HCT116 (cell line): ENCODE measurements around the gene OTOA. TPM values are rescaled to one million over a fixed set of nuclear protein-coding genes. Genes with fewer than 3 reads are reported as not detected.

ENCODE experiments used
- ATAC-seq: fragments of 200-7000 bp; cut with Tn5 transposase; 2 replicates; pipeline ENCODE4 v1.9.1; 2020; ENCODE audit warnings: mild to moderate bottlenecking, moderate library complexity
- BruUV-seq: library from RNA; stranded (reverse); fragments of 400-500 nt; replicated peaks from 2 replicates; lab custom pipeline; 2021; lab: Mats Ljungman, UMichigan
- CTCF ChIA-PET: fragments of 300-600 bp; sonication (Branson Sonifier 250); formaldehyde crosslinking; loops from one replicate; lab custom pipeline; 2021; ENCODE audit warnings: antibody characterized with exemption; lab: Charles Lee
- POLR2A ChIA-PET: fragments of 300-600, 350-600 bp; sonication (Branson Sonifier 250); formaldehyde crosslinking; loops from one replicate; lab custom pipeline; 2021; ENCODE audit warnings: antibody characterized with exemption; lab: Charles Lee
- RAD21 ChIA-PET, 2 experiments: fragments of 300-600 bp; sonication (Branson Sonifier 250); formaldehyde crosslinking; loops; one replicate each; lab custom pipeline; 2023; ENCODE audit warnings: low total read pairs in 2 of 2; ENCODE audit not compliant: uncharacterized antibody in 2 of 2, unreplicated experiment in 2 of 2, low non-redundant PET in 1 of 2; lab: Charles Lee
- DNase-seq: peaks from one replicate; pipeline ENCODE4 v3.0.0-alpha.2; 2010; ENCODE audit warnings: low read depth, low spot score
- H2AFZ ChIP-seq: fragments of 200-600 bp; shearing (Covaris generic), sonication (generic); 2 replicates; pipeline ENCODE4 v1.6.1; 2017; ENCODE audit warnings: low read depth, mixed run types, mixed read lengths, antibody characterized with exemption, low read length; ENCODE audit not compliant: poor library complexity, severe bottlenecking
- H3K27ac ChIP-seq: 2 replicates; pipeline ENCODE4 v1.5.1; 2012; ENCODE audit warnings: low read depth, low read length
- H3K27me3 ChIP-seq: fragments of 200-600 bp; sonication (generic); 2 replicates; pipeline ENCODE4 v1.6.1; 2016; ENCODE audit warnings: mixed run types, low read length, mixed read lengths; ENCODE audit not compliant: insufficient read depth
- H3K36me3 ChIP-seq, 2 experiments: fragments of 200-500 bp in 1 of 2; fragments of 200-600 bp in 1 of 2; sonication (Bioruptor generic) in 1 of 2; sonication (generic) in 1 of 2; 2 replicates each; pipeline versions ENCODE4 v1.5.1 to v1.6.1; 2014 to 2016; ENCODE audit warnings: low read length in 2 of 2, inconsistent platforms in 1 of 2, mixed read lengths in 1 of 2, mixed run types in 1 of 2; ENCODE audit not compliant: insufficient read depth in 2 of 2, control insufficient read depth in 1 of 2
- H3K4me1 ChIP-seq, 2 experiments: fragments of 200-600 bp in 1 of 2; sonication (generic) in 1 of 2; 2 replicates each; pipeline versions ENCODE4 v1.5.1 to v1.6.1; 2012 to 2017; ENCODE audit warnings: low read length in 2 of 2, inconsistent platforms in 1 of 2, mild to moderate bottlenecking in 1 of 2, mixed read lengths in 1 of 2, mixed run types in 1 of 2, moderate library complexity in 1 of 2; ENCODE audit not compliant: insufficient read depth in 2 of 2, control insufficient read depth in 1 of 2
- H3K4me2 ChIP-seq: fragments of 200-600 bp; sonication (generic); 2 replicates; pipeline ENCODE4 v1.6.1; 2017; ENCODE audit warnings: mixed run types, low read length, mixed read lengths
- H3K4me3 ChIP-seq, 2 experiments: fragments of 200-600 bp in 1 of 2; sonication (generic) in 1 of 2; replicated peaks in 1 of 2; 2 replicates each; pipeline ENCODE4 v1.5.1; 2011 to 2016; ENCODE audit warnings: low read length in 2 of 2, control low read depth in 1 of 2, low read depth in 1 of 2, mild to moderate bottlenecking in 1 of 2, mixed read lengths in 1 of 2, mixed run types in 1 of 2
- H3K79me2 ChIP-seq: fragments of 200-600 bp; sonication (generic); 2 replicates; pipeline ENCODE4 v1.6.1; 2017; ENCODE audit warnings: mild to moderate bottlenecking, mixed run types, low read length, moderate library complexity, mixed read lengths; ENCODE audit not compliant: insufficient read depth
- H3K9ac ChIP-seq: fragments of 200-600 bp; sonication (generic); 2 replicates; pipeline ENCODE4 v1.6.1; 2016; ENCODE audit warnings: low read length, mixed read lengths
- H3K9me2 ChIP-seq: fragments of 200-600 bp; sonication (generic), shearing (Covaris generic); 2 replicates; pipeline ENCODE4 v1.6.1; 2017; ENCODE audit warnings: mixed run types, mild to moderate bottlenecking, moderate library complexity; ENCODE audit not compliant: insufficient read depth
- H3K9me3 ChIP-seq, 2 experiments: fragments of 200-500 bp in 1 of 2; fragments of 200-600 bp in 1 of 2; sonication (Bioruptor generic) in 1 of 2; sonication (generic) in 1 of 2; 2 replicates each; pipeline ENCODE4 v1.6.1; 2014 to 2017; ENCODE audit warnings: low read length in 2 of 2, mixed read lengths in 2 of 2, inconsistent platforms in 1 of 2, low read depth in 1 of 2, mild to moderate bottlenecking in 1 of 2, mixed run types in 1 of 2, moderate library complexity in 1 of 2; ENCODE audit not compliant: control insufficient read depth in 1 of 2, insufficient read depth in 1 of 2
- H4K20me1 ChIP-seq: fragments of 200-600 bp; sonication (generic), shearing (Covaris generic); 2 replicates; pipeline ENCODE4 v1.6.1; 2017; ENCODE audit warnings: mixed run types, mild to moderate bottlenecking, moderate library complexity; ENCODE audit not compliant: insufficient read depth
- ATF3 ChIP-seq: IDR thresholded peaks from 2 replicates; pipeline ENCODE4 v1.6.1; 2012
- CEBPB ChIP-seq: IDR thresholded peaks from 2 replicates; pipeline ENCODE4 v1.6.1; 2012; ENCODE audit warnings: low read depth
- EGR1 ChIP-seq: IDR thresholded peaks from 2 replicates; pipeline ENCODE4 v1.6.1; 2012; ENCODE audit warnings: low read depth
- ELF1 ChIP-seq: IDR thresholded peaks from 2 replicates; pipeline ENCODE4 v1.6.1; 2012; ENCODE audit warnings: low read depth, borderline replicate concordance
- FOSL1 ChIP-seq: IDR thresholded peaks from 2 replicates; pipeline ENCODE4 v1.6.1; 2012; ENCODE audit warnings: low read depth
- MAX ChIP-seq: IDR thresholded peaks from 2 replicates; pipeline ENCODE4 v1.6.1; 2012
- POLR2A ChIP-seq: IDR thresholded peaks from 2 replicates; pipeline ENCODE4 v1.7.0; 2011; ENCODE audit warnings: borderline replicate concordance; ENCODE audit not compliant: insufficient read depth, insufficient read length; ENCODE audit errors: extremely low read depth
- SP1 ChIP-seq: IDR thresholded peaks from 2 replicates; pipeline ENCODE4 v1.6.1; 2012; ENCODE audit warnings: low read depth
- TCF7L2 ChIP-seq: IDR thresholded peaks from 2 replicates; pipeline ENCODE4 v1.7.0; 2011; ENCODE audit warnings: borderline replicate concordance, inconsistent platforms; ENCODE audit not compliant: insufficient read depth, insufficient read length; ENCODE audit errors: extremely low read depth
- YY1 ChIP-seq: IDR thresholded peaks from 2 replicates; pipeline ENCODE4 v1.6.1; 2011; ENCODE audit warnings: low read length, low read depth, moderate library complexity, mild to moderate bottlenecking; ENCODE audit not compliant: insufficient replicate concordance; ENCODE audit errors: extremely low read depth
- ZBTB33 ChIP-seq: IDR thresholded peaks from 2 replicates; pipeline ENCODE4 v1.6.1; 2011; ENCODE audit warnings: mild to moderate bottlenecking, low read length, moderate library complexity; ENCODE audit not compliant: insufficient replicate concordance; ENCODE audit errors: extremely low read depth
- ZFX ChIP-seq: fragments of 450-650 bp; IDR thresholded peaks from 2 replicates; pipeline ENCODE4 v1.6.1; 2017
- ZNF274 ChIP-seq: fragments of 200-500 bp; sonication (Bioruptor generic); IDR thresholded peaks from 2 replicates; pipeline ENCODE4 v1.6.1; 2014; ENCODE audit warnings: mild to moderate bottlenecking, low read depth, low read length, inconsistent platforms
- intact Hi-C: fragments of 100-400 bp; cut with micrococcal nuclease; formaldehyde crosslinking; loops from 2 replicates; pipeline ENCODE4 v1.10.0; 2022
- total RNA-seq: library from RNA; stranded (reverse); gene quantifications from one replicate; pipeline ENCODE4 v1.2.1, GENCODE V29; 2021; ENCODE audit not compliant: unreplicated experiment
- TF ChIP-seq, protein P1 (sequence below): IDR thresholded peaks from 2 replicates; pipeline ENCODE4 v1.6.1; 2012; ENCODE audit warnings: low read depth

The OTOA gene
- total RNA-seq, 1 experiment from 2014 or later = not detected

DNA sequence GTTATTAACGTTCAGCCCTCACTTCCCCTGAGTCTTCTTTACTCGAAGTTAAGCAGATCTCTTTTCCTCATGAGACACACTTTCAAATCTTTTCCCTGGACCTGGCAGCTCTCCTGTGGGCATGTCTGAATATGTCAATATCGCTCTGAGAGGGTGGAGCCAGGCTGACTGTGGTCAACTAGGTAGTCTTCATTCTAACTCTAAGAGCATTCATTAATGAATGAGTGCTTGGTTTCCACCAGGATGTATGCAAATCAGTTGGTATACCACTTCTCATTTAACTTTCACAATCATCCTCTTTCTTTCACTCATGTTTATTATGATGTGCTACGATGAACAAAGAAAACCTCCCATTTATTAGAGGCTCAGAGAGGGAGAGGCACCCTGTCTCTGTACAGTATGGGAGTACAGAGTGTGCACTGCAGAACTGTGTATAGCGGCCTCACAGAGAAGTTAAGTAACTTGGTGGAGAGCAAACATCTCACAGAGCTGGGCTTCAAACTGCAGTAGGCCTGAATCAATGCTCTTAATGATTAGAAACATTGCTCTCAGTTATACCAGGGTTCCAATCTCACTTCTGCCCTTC lies 39.9 kb downstream of the OTOA start:
- Histone ChIP-seq H3K27me3 (no peaks in the 10 kb centered on the region), H3K4me2 (no peak overlapping the region), H3K27ac (no peak overlapping the region), H3K9me3 (no peaks in the 10 kb centered on the region), H3K4me1 (0 out of 4 replicates have a peak, but pooled peaks cover 0 to 2% of the 10 kb centered on the region in 2 experiments), H3K79me2 (no peaks in the 10 kb centered on the region), H3K9ac (no peak overlapping the region), H3K9me2 (no peaks in the 10 kb centered on the region), H3K4me3 (no peak overlapping the region), H2AFZ (no peak overlapping the region), H4K20me1 (no peaks in the 10 kb centered on the region), H3K36me3 (no peaks in the 10 kb centered on the region)
- ChIA-PET RAD21 (no interaction called here), CTCF (no interaction called here), POLR2A (no interaction called here)
- no peak for DNase-seq
- no peak for ATAC-seq
- intact Hi-C loops = no loop called here
- BruUV-seq = no TSS peak
- TF ChIP-seq ZFX (no peak), MAX (no peak)

DNA sequence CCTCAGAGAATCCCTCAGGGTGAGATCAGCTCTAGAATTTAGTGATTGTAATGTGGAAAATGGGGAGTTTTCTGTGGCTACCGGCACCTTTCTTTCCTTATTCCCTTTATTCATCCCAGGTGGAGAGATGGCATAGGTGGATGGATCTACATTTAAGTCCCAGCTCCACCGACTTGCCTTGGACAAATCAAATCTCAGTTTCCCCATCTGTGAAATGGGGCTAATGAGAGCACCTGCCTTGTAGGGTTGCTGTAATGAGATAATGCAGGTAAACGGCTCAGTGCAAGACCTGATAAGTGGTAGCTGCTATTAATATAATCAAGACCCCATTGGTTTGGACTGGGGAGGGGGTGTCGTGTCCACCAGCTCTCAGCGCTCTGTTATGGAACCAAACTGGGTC lies 40.5 kb downstream of the OTOA start:
- ChIA-PET CTCF (no interaction called here), POLR2A (no interaction called here), RAD21 (no interaction called here)
- intact Hi-C loops = no loop called here
- Histone ChIP-seq H3K9ac (no peak overlapping the region), H3K27me3 (no peaks in the 10 kb centered on the region), H3K4me3 (no peak overlapping the region), H3K79me2 (no peaks in the 10 kb centered on the region), H3K9me3 (no peaks in the 10 kb centered on the region), H3K4me1 (0 out of 4 replicates have a peak, but pooled peaks cover 0 to 2% of the 10 kb centered on the region in 2 experiments), H3K27ac (no peak overlapping the region), H3K9me2 (no peaks in the 10 kb centered on the region), H3K4me2 (no peak overlapping the region), H4K20me1 (no peaks in the 10 kb centered on the region), H2AFZ (no peak overlapping the region), H3K36me3 (no peaks in the 10 kb centered on the region)
- BruUV-seq = no TSS peak
- ATAC-seq (no peak), DNase-seq (no peak)
- TF ChIP-seq POLR2A = no peak
- TF ChIP-seq ZFX = no peak
- no peak for TF ChIP-seq SP1
- TF ChIP-seq TCF7L2 = no peak
- no peak for TF ChIP-seq ZBTB33
- TF ChIP-seq MAX = no peak
- TF ChIP-seq FOSL1 = no peak
- no peak for TF ChIP-seq YY1
- TF ChIP-seq ZNF274 = no peak
- TF ChIP-seq, protein P1, sequence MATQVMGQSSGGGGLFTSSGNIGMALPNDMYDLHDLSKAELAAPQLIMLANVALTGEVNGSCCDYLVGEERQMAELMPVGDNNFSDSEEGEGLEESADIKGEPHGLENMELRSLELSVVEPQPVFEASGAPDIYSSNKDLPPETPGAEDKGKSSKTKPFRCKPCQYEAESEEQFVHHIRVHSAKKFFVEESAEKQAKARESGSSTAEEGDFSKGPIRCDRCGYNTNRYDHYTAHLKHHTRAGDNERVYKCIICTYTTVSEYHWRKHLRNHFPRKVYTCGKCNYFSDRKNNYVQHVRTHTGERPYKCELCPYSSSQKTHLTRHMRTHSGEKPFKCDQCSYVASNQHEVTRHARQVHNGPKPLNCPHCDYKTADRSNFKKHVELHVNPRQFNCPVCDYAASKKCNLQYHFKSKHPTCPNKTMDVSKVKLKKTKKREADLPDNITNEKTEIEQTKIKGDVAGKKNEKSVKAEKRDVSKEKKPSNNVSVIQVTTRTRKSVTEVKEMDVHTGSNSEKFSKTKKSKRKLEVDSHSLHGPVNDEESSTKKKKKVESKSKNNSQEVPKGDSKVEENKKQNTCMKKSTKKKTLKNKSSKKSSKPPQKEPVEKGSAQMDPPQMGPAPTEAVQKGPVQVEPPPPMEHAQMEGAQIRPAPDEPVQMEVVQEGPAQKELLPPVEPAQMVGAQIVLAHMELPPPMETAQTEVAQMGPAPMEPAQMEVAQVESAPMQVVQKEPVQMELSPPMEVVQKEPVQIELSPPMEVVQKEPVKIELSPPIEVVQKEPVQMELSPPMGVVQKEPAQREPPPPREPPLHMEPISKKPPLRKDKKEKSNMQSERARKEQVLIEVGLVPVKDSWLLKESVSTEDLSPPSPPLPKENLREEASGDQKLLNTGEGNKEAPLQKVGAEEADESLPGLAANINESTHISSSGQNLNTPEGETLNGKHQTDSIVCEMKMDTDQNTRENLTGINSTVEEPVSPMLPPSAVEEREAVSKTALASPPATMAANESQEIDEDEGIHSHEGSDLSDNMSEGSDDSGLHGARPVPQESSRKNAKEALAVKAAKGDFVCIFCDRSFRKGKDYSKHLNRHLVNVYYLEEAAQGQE = no peak
- no peak for TF ChIP-seq ATF3
- TF ChIP-seq ELF1 = no peak
- no peak for TF ChIP-seq EGR1
- TF ChIP-seq CEBPB = no peak
